ENCODE results near the gene DNAJB6.

The DNAJB6 gene

GRCh38 chr7:157415486-157415885 is 78.7 kb downstream of the DNAJB6 start:
- in situ Hi-C loops (cut with HindIII; ENCODE audit: low sequenced_read_pairs): no loop called here
- TF ChIP-seq CTCF (IDR thresholded peaks at IDR 0.05; ENCODE audit: low read depth, low read length): no peak
- DNase-seq (ENCODE audit: low read depth, low spot score): no peak
- no peak overlapping the region for H3K4me3 ChIP-seq (ENCODE audit: low read depth, low read length)

- no peak overlapping the region for H3K4me3 ChIP-seq (ENCODE audit: low read depth, low read length)
- DNase-seq (ENCODE audit: low read depth, low spot score): no peak
- no peak for TF ChIP-seq CTCF (IDR thresholded peaks at IDR 0.05; ENCODE audit: low read depth, low read length)
- in situ Hi-C loops (cut with HindIII; ENCODE audit: low sequenced_read_pairs): no loop called here
These were observed 79.2 kb downstream of the DNAJB6 start for GRCh38 chr7:157416011-157416410.

GRCh38 chr7:157418204-157419034 is 81.6 kb downstream of the DNAJB6 start:
- TF ChIP-seq CTCF (IDR thresholded peaks at IDR 0.05; ENCODE audit: low read depth, low read length): no peak
- in situ Hi-C loops (cut with HindIII; ENCODE audit: low sequenced_read_pairs): no loop called here
- no peak for DNase-seq (ENCODE audit: low read depth, low spot score)
- no peak overlapping the region for H3K4me3 ChIP-seq (ENCODE audit: low read depth, low read length)

- no peak overlapping the region for H3K4me3 ChIP-seq (ENCODE audit: low read depth, low read length)
- DNase-seq (ENCODE audit: low read depth, low spot score): no peak
- TF ChIP-seq CTCF (IDR thresholded peaks at IDR 0.05; ENCODE audit: low read depth, low read length): no peak
- in situ Hi-C loops (cut with HindIII; ENCODE audit: low sequenced_read_pairs): no loop called here
These were observed 82.2 kb downstream of the DNAJB6 start for GRCh38 chr7:157419035-157419293.

- in situ Hi-C loops (cut with HindIII; ENCODE audit: low sequenced_read_pairs): no loop called here
- no peak for TF ChIP-seq CTCF (IDR thresholded peaks at IDR 0.05; ENCODE audit: low read depth, low read length)
- no peak overlapping the region for H3K4me3 ChIP-seq (ENCODE audit: low read depth, low read length)
- no peak for DNase-seq (ENCODE audit: low read depth, low spot score)
These were observed 85.5 kb downstream of the DNAJB6 start for GRCh38 chr7:157422279-157422678.

- peak; percentile 9 for DNase-seq (ENCODE audit: low read depth, low spot score)
- in situ Hi-C loops (cut with HindIII; ENCODE audit: low sequenced_read_pairs): no loop called here
- no peak for TF ChIP-seq CTCF (IDR thresholded peaks at IDR 0.05; ENCODE audit: low read depth, low read length)
- H3K4me3 ChIP-seq (ENCODE audit: low read depth, low read length): no peak overlapping the region
These were observed 86.5 kb downstream of the DNAJB6 start for GRCh38 chr7:157423348-157423747.
